ENCODE measurements around the gene PRKAG1. TPM values are rescaled to one million over a fixed set of nuclear protein-coding genes. Genes with fewer than 3 reads are reported as not detected.
A peak's percentile ranks its signal among the peaks of the same experiment; 100 is the strongest.

Gene PRKAG1
- total and polyA plus RNA-seq, 10 of the 15 experiments (the other 5 are each of a cell fraction or from before 2014, with no cell fraction given) = 44.5 to 91.6 (median 60.9) TPM

- no peak for TF ChIP-seq TAF1 (IDR thresholded peaks at IDR 0.05; ENCODE audit: borderline replicate concordance, low read depth, low read length)
- DNase-seq (ENCODE audit: low read depth, low spot score) (no peak), FAIRE-seq (no peak), ATAC-seq (no peak)
- Histone ChIP-seq H3K9ac (ENCODE audit: control insufficient read depth, insufficient read depth, low read length) (no peak overlapping the region), H3K9me3 (replicated peaks; ENCODE audit: control insufficient read depth, insufficient read depth, low read length) (no peaks in the 10 kb centered on the region), H4K20me1 (ENCODE audit: control insufficient read depth, insufficient read depth) (no peaks in the 10 kb centered on the region), H3K27ac (ENCODE audit: control insufficient read depth, insufficient read depth) (no peak overlapping the region), H3K36me3 (ENCODE audit: control insufficient read depth in 2 of 2, insufficient read depth in 2 of 2, low read length in 1 of 2) (peaks cover 40 to 68% of the 10 kb centered on the region in 2 experiments), H3K27me3 (replicated peaks in 1 of 2; ENCODE audit: control insufficient read depth in 2 of 2, insufficient read depth in 2 of 2, low read length in 1 of 2) (no peaks in the 10 kb centered on the region), H3K4me2 (ENCODE audit: control insufficient read depth, insufficient read depth) (no peak overlapping the region), H2AFZ (ENCODE audit: control insufficient read depth, low read depth, low read length) (no peak overlapping the region), H3K4me3 (no peak overlapping the region), H3K79me2 (ENCODE audit: control insufficient read depth, insufficient read depth, low read length) (no peaks in the 10 kb centered on the region), H3K4me1 (ENCODE audit: control insufficient read depth, insufficient read depth, low read length) (no peaks in the 10 kb centered on the region)
- in situ Hi-C loops (cut with MboI) = no loop called here
- intact Hi-C loops (cut with micrococcal nuclease; ENCODE audit: unreplicated experiment) = no loop called here
- 98% methylated on average over 11 of the region's 12 CpGs for WGBS (ENCODE audit: insufficient coverage, insufficient replicate concordance, low lambda C conversion rate, missing lambda C conversion rate)
- ChIA-PET CTCF (interaction anchor here (1.6 to 4.4 kb wide), 7 partner anchors 11 to 57 kb away, joined by 7 to 44 read pairs (median 11); partner anchors contain the start of gene DDN), RAD21 (ENCODE audit: unreplicated experiment) (interaction anchor here (2.7 kb wide), 1 partner anchor 48 kb away, joined by 14 read pairs; no protein-coding TSS in a partner anchor), SMC1A (ENCODE audit: uncharacterized antibody, unreplicated experiment) (interaction anchor here (2.2 kb wide), 1 partner anchor 47 kb away, joined by 19 read pairs; no protein-coding TSS in a partner anchor), POLR2A (interaction anchor here (0.6 kb wide), 1 partner anchor 40 kb away, joined by 3 read pairs; no protein-coding TSS in a partner anchor)
- no TSS peak for BruUV-seq (replicated peaks)
Measured at GRCh38 chr12:49044660-49045059, 26.1 kb upstream of the PRKAG1 start.

DNA sequence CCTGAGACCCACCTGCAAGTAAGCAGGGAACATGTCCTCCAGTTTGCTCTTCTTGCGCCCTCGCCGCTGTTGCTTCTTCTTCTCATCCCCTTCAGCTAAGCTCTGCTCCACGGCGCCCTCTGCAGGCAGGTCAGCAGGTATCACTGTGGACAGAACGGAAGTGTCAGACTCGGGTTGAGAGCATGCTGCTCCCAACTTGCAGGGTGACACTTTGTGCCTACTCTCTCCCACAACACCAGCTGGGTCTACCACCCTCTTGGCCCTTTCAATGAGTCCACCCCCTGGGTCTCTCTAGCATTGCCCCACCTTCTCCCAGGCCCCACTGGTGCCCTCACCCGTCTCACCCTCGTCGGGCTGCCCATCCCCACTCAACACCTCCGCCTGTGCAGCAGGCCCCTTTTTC lies 25.3 kb upstream of the PRKAG1 start:
- intact Hi-C loops (cut with micrococcal nuclease; ENCODE audit: unreplicated experiment) (no loop called here), in situ Hi-C loops (cut with MboI) (no loop called here)
- BruUV-seq (replicated peaks) = no TSS peak
- Histone ChIP-seq H3K79me2 (ENCODE audit: control insufficient read depth, insufficient read depth, low read length) (no peaks in the 10 kb centered on the region), H3K4me3 (no peak overlapping the region), H4K20me1 (ENCODE audit: control insufficient read depth, insufficient read depth) (no peaks in the 10 kb centered on the region), H3K27ac (ENCODE audit: control insufficient read depth, insufficient read depth) (no peak overlapping the region), H3K4me2 (ENCODE audit: control insufficient read depth, insufficient read depth) (no peak overlapping the region), H3K4me1 (ENCODE audit: control insufficient read depth, insufficient read depth, low read length) (no peaks in the 10 kb centered on the region), H3K9ac (ENCODE audit: control insufficient read depth, insufficient read depth, low read length) (no peak overlapping the region), H3K27me3 (replicated peaks in 1 of 2; ENCODE audit: control insufficient read depth in 2 of 2, insufficient read depth in 2 of 2, low read length in 1 of 2) (no peaks in the 10 kb centered on the region), H3K36me3 (ENCODE audit: control insufficient read depth in 2 of 2, insufficient read depth in 2 of 2, low read length in 1 of 2) (peaks cover 37 to 67% of the 10 kb centered on the region in 2 experiments), H3K9me3 (replicated peaks; ENCODE audit: control insufficient read depth, insufficient read depth, low read length) (no peaks in the 10 kb centered on the region), H2AFZ (ENCODE audit: control insufficient read depth, low read depth, low read length) (no peak overlapping the region)
- ATAC-seq (peak; percentile 87), DNase-seq (ENCODE audit: low read depth, low spot score) (no peak), FAIRE-seq (no peak)
- SMC1A ChIA-PET (ENCODE audit: uncharacterized antibody, unreplicated experiment) = interaction anchor here (1.1 to 2.2 kb wide), 4 partner anchors 29 to 191 kb away, joined by 3 to 19 read pairs (median 4); no protein-coding TSS in a partner anchor
- POLR2A ChIA-PET = no interaction called here
- 56% methylated on average over 11 of the region's 11 CpGs for WGBS (ENCODE audit: insufficient coverage, insufficient replicate concordance, low lambda C conversion rate, missing lambda C conversion rate)
- RAD21 ChIA-PET (ENCODE audit: unreplicated experiment) = interaction anchor here (1.0 to 2.7 kb wide), 2 partner anchors 24 to 47 kb away, joined by 3 to 14 read pairs; no protein-coding TSS in a partner anchor
- CTCF ChIA-PET = interaction anchor here (0.6 to 4.4 kb wide), 27 partner anchors 12 to 194 kb away, joined by 3 to 44 read pairs (median 4); partner anchors contain the start of genes DDN, FKBP11, PRKAG1 and RHEBL1
- TF ChIP-seq ZSCAN29 (IDR thresholded peaks at IDR 0.05) = no peak
- no peak for TF ChIP-seq NFXL1 (IDR thresholded peaks at IDR 0.05; ENCODE audit: borderline replicate concordance)
- TF ChIP-seq MYC (IDR thresholded peaks at IDR 0.05; ENCODE audit: insufficient read depth, insufficient read length, insufficient replicate concordance, low read length, severe bottlenecking) = no peak
- no peak for TF ChIP-seq KDM1A (IDR thresholded peaks at IDR 0.05; ENCODE audit: borderline replicate concordance)
- no peak for TF ChIP-seq ATF3 (IDR thresholded peaks at IDR 0.05; ENCODE audit: borderline replicate concordance, extremely low read depth, low read depth, low read length)
- TF ChIP-seq MLLT1 (IDR thresholded peaks at IDR 0.05) = 0 out of 2 replicates have a peak, but pooled peaks have one; percentile 20
- TF ChIP-seq, protein P1, sequence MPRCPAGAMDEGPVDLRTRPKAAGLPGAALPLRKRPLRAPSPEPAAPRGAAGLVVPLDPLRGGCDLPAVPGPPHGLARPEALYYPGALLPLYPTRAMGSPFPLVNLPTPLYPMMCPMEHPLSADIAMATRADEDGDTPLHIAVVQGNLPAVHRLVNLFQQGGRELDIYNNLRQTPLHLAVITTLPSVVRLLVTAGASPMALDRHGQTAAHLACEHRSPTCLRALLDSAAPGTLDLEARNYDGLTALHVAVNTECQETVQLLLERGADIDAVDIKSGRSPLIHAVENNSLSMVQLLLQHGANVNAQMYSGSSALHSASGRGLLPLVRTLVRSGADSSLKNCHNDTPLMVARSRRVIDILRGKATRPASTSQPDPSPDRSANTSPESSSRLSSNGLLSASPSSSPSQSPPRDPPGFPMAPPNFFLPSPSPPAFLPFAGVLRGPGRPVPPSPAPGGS (IDR thresholded peaks at IDR 0.05; ENCODE audit: borderline replicate concordance, insufficient read depth, low read depth, low read length, poor library complexity, severe bottlenecking) = no peak
- TF ChIP-seq CTCF (IDR thresholded peaks at IDR 0.05 in 2 of 3, conservative IDR thresholded peaks at IDR 0.05 in 1 of 3; ENCODE audit: control insufficient read depth in 2 of 3, extremely low read depth in 1 of 3, insufficient read depth in 1 of 3, low read depth in 3 of 3, low read length in 3 of 3) = peak; percentile 60 to 82 (median 77)
- TF ChIP-seq SMC3 (IDR thresholded peaks at IDR 0.05; ENCODE audit: borderline replicate concordance, low read length) = peak; percentile 35; the same call in 1 of the 2 replicates

Measured in GM12878 (cell line).